T47D (cell line): ENCODE measurements around the gene WDHD1.
"Not testable (repeated sequence)": the region's sequence is repeated elsewhere in the genome, so short reads cannot be mapped to it uniquely, and the experiment has no call there.

Experiments
- DNase-seq, 2 experiments: peaks; one replicate each; pipeline versions ENCODE4 v3.0.0 to v3.0.0-alpha.2; 2011 to 2012; ENCODE audit warnings: low read depth in 1 of 2, low spot score in 1 of 2
- JUND ChIP-seq: IDR thresholded peaks from 2 replicates; pipeline ENCODE4 v1.6.1; 2012; ENCODE audit warnings: low read depth
- in situ Hi-C: cut with HindIII; loops from 2 replicates; pipeline ENCODE4 v1.10.0; 2016; ENCODE audit warnings: low sequenced_read_pairs, low pct_unique_long_range_greater_than_20kb

Gene WDHD1, protein sequence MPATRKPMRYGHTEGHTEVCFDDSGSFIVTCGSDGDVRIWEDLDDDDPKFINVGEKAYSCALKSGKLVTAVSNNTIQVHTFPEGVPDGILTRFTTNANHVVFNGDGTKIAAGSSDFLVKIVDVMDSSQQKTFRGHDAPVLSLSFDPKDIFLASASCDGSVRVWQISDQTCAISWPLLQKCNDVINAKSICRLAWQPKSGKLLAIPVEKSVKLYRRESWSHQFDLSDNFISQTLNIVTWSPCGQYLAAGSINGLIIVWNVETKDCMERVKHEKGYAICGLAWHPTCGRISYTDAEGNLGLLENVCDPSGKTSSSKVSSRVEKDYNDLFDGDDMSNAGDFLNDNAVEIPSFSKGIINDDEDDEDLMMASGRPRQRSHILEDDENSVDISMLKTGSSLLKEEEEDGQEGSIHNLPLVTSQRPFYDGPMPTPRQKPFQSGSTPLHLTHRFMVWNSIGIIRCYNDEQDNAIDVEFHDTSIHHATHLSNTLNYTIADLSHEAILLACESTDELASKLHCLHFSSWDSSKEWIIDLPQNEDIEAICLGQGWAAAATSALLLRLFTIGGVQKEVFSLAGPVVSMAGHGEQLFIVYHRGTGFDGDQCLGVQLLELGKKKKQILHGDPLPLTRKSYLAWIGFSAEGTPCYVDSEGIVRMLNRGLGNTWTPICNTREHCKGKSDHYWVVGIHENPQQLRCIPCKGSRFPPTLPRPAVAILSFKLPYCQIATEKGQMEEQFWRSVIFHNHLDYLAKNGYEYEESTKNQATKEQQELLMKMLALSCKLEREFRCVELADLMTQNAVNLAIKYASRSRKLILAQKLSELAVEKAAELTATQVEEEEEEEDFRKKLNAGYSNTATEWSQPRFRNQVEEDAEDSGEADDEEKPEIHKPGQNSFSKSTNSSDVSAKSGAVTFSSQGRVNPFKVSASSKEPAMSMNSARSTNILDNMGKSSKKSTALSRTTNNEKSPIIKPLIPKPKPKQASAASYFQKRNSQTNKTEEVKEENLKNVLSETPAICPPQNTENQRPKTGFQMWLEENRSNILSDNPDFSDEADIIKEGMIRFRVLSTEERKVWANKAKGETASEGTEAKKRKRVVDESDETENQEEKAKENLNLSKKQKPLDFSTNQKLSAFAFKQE

DNA sequence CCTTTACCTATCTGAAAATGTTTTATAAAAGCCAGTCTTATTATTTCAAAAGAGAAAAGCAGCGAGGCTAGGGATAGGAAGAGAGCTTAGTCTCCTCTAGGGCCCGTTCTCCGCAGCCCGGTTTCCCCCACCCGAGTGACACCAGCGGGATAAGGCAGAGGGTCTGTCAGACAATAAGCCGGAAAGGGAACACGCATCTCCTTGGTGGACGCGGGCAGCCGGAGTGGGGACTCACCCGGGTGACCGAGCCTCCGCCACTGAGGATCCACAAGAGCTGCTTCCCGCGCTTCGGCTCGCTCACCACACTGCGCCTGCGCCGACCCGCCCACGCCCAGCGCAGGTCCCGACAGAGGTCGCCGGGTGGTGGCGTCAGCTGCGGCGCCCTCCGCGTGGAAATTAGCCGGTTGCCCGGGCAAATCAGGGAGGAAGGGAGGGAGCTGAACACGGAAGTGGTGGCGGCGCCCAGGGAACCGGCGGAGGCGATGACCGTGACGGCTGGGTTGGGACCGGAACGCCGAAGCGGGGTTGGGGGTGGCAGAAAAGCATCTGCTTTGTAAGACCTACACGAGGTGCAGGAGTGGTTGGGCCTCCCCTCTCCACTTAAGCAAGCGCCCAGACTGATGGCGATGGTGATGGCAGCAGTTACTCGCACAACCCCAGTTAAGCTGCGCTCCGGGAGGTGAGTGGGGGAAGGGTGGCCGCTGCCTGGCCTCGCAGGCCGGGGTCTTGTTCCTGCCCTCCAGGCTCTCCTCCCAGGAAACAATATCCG is at the start of gene WDHD1, which contains the start of gene SOCS4:
Gene WDHD1 (minus strand): TSS at position 307 of the 769 bp plus-strand sequence. CDS start 312 bp downstream, outside the sequence.
Gene SOCS4 (plus strand): TSS at position 444 of the 769 bp plus-strand sequence. CDS start 15,806 bp downstream, outside the sequence.
- in situ Hi-C loops: no loop called here
- peak; percentile 87 to 96 for DNase-seq
- TF ChIP-seq JUND: no peak

DNA sequence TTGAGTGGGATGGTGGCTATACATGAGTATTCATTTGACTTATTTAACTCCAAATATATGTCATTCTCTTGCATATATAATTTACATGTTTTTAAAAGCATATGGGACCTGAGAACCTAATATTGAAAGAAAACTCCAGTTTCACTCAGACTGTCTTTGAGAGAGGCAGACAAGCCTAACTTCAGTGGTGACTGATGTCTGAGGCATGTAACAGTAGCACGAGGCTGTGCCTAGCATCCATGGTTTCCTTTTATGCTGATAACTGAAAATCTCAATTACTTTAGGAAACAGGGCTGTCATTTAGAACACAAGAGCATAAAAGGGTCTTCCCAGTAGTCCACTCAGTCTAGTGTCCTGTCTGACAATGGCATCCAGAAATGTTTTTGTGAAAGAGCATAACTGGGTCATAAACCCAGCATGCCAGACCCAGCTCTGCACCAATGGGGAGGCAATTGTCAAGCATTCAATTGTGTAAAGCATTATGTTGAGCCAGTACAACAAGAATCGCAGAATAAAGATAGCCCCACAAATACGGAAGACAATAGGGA is 48.8 kb upstream of the WDHD1 start:
- no peak for TF ChIP-seq JUND
- DNase-seq: no peak
- in situ Hi-C loops: no loop called here

DNA sequence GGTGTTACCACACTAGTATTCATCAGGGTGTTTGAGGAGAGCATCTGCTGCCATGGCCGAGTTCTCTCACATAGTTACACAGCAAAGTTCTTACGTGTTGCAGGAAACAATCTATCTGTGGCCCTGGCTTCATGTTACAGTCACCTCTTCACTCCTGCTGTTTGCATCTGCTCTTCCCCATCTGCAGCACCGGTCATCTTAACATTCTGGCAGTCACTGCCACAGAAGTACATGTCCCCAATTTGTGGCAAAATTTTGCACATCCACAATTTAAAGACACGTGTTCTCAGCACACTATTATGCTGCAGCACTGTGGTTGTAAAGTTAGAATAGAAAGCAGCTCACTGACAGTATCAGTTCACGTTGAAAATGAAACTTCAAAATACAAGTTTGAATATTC is 47.8 kb upstream of the WDHD1 start:
- in situ Hi-C loops: no loop called here
- no peak for TF ChIP-seq JUND
- DNase-seq: peak in 1 of 2 experiments; percentile 19

DNA sequence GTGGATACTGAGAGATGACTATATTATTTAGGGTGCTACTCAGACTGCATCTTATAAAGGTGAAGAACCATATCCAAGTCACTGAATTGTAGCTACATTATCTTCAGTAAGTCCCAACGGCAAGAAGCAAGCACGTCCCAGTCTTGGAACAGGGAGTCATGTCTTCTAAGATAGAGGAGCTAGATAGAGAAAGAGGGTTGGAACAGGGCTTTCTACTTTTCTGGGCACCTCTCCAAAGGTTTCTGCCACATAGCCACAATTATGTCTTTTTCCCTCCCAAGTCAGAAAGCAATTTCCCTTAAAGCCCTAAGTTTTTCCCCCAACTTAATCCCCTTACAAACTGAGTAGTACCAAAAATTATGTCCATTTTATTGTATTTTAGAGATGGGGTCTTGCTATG is 47.0 kb upstream of the WDHD1 start:
- no peak for DNase-seq
- in situ Hi-C loops: no loop called here
- TF ChIP-seq JUND: no peak

DNA sequence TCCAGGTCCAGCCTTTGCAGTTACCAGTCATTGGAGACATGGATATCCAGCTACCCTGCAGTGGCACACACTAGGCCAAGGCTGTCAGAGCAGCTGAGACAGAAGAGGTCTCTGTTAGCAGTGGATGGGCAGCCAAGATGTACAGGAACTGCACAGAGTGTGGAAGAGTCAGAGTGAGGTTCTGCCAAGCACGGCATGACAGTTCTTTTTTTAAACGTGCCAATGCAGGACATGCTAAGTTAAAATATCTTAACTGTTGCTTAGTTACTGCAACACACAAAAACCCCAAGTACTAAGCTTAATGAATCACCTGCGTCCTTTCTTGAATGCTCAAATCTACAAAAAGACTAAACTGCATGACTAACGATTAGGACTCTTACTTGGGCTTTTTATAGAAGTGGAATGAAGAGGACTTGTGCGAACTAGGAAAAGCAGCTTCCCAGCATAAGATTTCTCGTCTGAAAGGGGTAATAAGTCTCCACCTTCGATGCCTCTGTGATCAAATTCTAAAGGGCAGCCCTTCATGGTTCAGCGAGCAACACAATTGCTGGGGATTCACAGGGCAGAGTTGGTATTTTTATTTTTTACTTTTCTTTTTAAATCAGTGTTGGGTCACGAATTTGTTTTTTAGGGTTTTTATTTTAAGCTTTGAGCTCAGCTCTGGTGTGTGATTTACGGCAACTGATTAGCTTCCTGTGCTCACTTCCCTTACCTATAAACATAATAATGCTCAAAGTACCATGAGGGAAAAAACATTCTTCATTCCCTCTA is 45.2 kb upstream of the WDHD1 start:
- TF ChIP-seq JUND: no peak
- in situ Hi-C loops: no loop called here
- no peak for DNase-seq

DNA sequence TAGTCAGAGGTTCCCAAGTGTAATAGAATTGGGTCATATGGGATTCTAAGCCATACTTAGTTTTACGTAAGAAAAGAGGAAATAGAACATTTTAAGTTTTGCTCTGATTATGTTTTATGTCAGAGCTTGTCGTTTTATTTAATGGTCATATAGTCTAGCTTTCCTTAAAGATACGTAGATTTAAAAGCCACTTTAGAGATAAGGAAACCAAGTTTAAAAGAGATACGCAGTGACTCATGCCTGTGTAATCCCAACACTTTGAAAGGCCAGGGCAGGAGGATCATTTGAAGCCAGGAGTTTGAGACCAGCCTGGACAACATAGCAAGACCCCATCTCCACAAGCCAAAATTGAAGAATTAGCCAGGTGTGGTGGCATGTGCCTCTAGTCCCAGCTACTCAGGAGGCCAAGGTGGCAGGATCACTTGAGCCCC is 44.1 kb upstream of the WDHD1 start:
- in situ Hi-C loops: no loop called here
- DNase-seq: no peak
- no peak for TF ChIP-seq JUND

DNA sequence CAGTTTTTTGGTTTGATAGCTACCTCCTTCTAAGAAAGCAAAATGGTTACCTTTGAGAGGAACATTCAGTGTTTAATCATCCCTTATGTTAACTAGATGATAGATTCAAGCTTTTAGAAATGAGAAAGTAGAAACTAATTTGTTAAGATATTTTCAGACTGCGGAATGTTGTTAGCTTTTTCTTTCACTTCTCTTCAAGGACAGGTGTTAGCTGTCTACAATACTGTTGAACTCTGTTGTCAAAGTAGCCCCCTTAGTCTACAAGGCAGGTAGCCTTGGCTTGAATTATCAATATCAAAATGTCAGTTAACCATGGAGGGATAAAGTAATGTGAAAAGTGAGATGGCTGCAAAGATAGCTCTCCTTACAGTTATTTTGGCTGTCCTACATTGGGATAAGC is 39.3 kb upstream of the WDHD1 start:
- TF ChIP-seq JUND: no peak

DNA sequence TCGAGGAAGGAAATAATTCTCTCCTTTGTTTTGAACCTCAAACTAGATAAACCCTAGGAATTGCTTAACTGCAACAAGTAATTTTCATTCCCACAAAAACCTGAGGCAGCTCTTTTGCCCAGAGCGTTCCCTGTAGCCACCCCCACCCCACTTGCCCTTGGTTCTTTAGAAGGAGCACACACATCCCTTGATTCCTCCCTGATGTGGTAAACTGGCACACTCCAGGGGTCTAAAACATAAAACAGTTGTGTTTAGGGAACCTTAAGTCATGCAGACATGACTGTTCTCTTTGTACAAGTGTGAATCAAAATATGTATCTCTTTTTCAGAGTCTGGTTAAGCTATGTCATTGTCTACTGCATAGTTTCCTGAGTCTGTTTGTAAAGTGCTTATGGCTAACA is 38.5 kb upstream of the WDHD1 start:
- TF ChIP-seq JUND: no peak
- DNase-seq: no peak
- in situ Hi-C loops: no loop called here

More for the DNA sequence above, 39.3 kb upstream of the WDHD1 start:
- in situ Hi-C loops: no loop called here
- DNase-seq: no peak

DNA sequence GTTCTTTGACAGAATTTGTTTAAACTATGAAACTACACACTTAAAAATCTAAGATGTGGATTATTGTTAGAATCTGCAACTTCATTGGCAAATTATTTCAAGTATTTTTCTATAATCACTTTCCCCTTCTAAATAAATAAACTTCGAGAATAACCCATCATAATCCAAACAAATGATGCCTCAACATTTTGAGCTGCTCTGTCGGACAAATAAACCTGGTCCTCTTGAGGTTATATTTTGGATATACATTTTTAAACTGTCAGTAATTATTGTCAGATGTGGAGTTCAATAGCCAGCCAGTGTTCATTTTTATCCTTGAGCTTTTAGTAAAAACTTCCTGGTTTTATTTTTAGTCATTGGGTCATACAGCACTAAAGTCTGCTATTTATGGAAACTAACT is 38.0 kb upstream of the WDHD1 start:
- in situ Hi-C loops, DNase-seq: not testable (repeated sequence)

DNA sequence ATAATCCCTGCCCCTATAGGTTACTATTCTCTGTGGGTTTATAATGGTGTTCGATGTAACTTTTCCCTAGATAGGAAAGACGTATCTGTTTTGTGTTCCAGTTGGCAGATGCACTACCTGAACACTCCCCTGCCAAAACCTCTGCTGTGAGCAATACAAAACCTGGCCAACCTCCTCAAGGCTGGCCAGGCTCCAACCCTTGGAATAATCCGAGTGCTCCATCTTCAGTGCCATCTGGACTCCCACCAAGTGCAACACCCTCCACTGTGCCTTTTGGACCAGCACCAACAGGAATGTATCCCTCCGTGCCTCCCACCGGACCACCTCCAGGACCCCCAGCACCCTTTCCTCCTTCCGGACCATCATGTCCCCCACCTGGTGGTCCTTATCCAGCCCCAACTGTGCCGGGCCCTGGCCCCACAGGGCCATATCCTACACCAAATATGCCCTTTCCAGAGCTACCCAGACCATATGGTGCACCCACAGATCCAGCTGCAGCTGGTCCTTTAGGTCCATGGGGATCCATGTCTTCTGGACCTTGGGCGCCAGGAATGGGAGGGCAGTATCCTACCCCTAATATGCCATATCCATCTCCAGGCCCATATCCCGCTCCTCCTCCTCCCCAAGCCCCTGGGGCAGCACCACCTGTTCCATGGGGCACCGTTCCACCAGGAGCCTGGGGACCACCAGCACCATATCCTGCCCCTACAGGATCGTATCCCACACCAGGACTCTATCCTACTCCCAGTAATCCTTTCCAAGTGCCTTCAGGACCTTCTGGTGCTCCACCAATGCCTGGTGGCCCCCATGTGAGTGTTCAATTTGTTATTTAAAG is 35.8 kb upstream of the WDHD1 start:
- in situ Hi-C loops: no loop called here
- TF ChIP-seq JUND: no peak
- no peak for DNase-seq

DNA sequence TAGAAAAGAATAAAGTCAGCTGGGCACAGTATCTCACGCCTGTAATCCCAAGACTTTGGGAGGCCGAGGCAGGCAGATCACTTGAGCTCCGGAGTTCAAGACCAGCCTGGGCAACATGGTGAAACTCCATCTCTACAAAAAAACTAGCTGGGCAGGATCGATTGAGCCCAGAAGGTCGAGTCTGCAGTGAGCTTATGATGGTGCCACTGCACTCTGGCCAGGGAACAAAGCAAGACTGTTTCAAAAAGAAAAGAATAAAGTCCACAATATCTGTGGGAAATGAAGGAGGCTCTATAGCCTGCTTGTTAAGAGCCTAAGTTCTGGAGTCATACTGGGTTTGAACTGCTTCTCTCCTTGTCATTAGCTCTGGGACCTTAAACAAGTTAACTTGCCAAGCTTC is 32.4 kb upstream of the WDHD1 start:
- no peak for DNase-seq
- in situ Hi-C loops: no loop called here
- no peak for TF ChIP-seq JUND
